Liver (tissue), 3 donors: Measurements from ENCODE around the gene POLR3GL.

Experiments
- ATF3 ChIP-seq: IDR thresholded peaks from 2 replicates; pipeline ENCODE4 v1.6.1; 2016; ENCODE audit warnings: antibody characterized with exemption
- CTCF ChIP-seq: fragments of 150-350 bp; IDR thresholded peaks from 2 replicates; pipeline ENCODE4 v1.5.1; 2017; ENCODE audit warnings: improper control_type of control experiment, low read depth, low read length; ENCODE audit not compliant: missing input control
- MAX ChIP-seq: IDR thresholded peaks from 2 replicates; pipeline ENCODE4 v1.6.1; 2016; ENCODE audit warnings: antibody characterized with exemption
- ZBTB33 ChIP-seq: IDR thresholded peaks from 2 replicates; pipeline ENCODE4 v1.6.1; 2016; ENCODE audit warnings: antibody characterized with exemption
- donor health status: healthy.
- donor health status: healthy.

GRCh38 chr1:145927916-145928643 lies 36.4 kb upstream of the POLR3GL start:
- TF ChIP-seq CTCF (no peak), MAX (no peak), ATF3 (no peak), ZBTB33 (no peak)
